Right lobe of liver (tissue), 4 donors: ENCODE results near the gene RNU1-2.

ENCODE experiments used
- CTCF ChIP-seq, 4 donors: fragments of 200-600 bp in 3 of 4; fragments of 450-650 bp in 1 of 4; IDR thresholded peaks; one replicate each; pipeline versions ENCODE4 v1.5.1 to v1.8.0; 2016 to 2022; ENCODE audit warnings: antibody characterized with exemption in 4 of 4, mild to moderate bottlenecking in 2 of 4
- POLR2A ChIP-seq: fragments of 450-650 bp; IDR thresholded peaks from one replicate; pipeline ENCODE4 v1.6.1; 2017; ENCODE audit warnings: antibody characterized with exemption, mild to moderate bottlenecking
- donor health status: DM: no; HTN: no; CAD: no.
- donor health status: DM: no; HTN: no; CAD: no.
- donor health status: DM: no; HTN: yes; CAD: no.

- TF ChIP-seq CTCF (IDR thresholded peaks at IDR 0.05) = no peak
- no peak for TF ChIP-seq POLR2A
These were observed 8.9 kb downstream of the RNU1-2 start for GRCh38 chr1:16904560-16905109.
